Liver (tissue), 3 donors: ENCODE data around the gene SSPN.

Experiments
- CTCF ChIP-seq: fragments of 150-350 bp; IDR thresholded peaks from 2 replicates; pipeline ENCODE4 v1.5.1; 2017; ENCODE audit warnings: improper control_type of control experiment, low read depth, low read length; ENCODE audit not compliant: missing input control
- EGR1 ChIP-seq, 2 donors: IDR thresholded peaks; 2 replicates each; pipeline ENCODE4 v1.6.1; 2016 to 2018; ENCODE audit warnings: antibody characterized with exemption in 2 of 2, low read depth in 2 of 2
- JUND ChIP-seq, 2 donors: IDR thresholded peaks; 2 replicates each; pipeline ENCODE4 v1.6.1; 2016; ENCODE audit warnings: antibody characterized with exemption in 2 of 2
- YY1 ChIP-seq: IDR thresholded peaks from 2 replicates; pipeline ENCODE4 v1.6.1; 2016; ENCODE audit warnings: antibody characterized with exemption, mild to moderate bottlenecking
- TF ChIP-seq, protein P1 (sequence below): IDR thresholded peaks from 2 replicates; pipeline ENCODE4 v1.6.1; 2016; ENCODE audit warnings: antibody characterized with exemption
- TF ChIP-seq, protein P2 (sequence below): IDR thresholded peaks from 2 replicates; pipeline ENCODE4 v1.6.1; 2016; ENCODE audit warnings: antibody characterized with exemption
- donor health status: healthy.
- donor health status: healthy.

- TF ChIP-seq CTCF = no peak
- no peak for TF ChIP-seq JUND (IDR thresholded peaks at IDR 0.05)
- TF ChIP-seq, protein P1, sequence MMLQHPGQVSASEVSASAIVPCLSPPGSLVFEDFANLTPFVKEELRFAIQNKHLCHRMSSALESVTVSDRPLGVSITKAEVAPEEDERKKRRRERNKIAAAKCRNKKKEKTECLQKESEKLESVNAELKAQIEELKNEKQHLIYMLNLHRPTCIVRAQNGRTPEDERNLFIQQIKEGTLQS = no peak
- TF ChIP-seq YY1 = no peak
- TF ChIP-seq, protein P2, sequence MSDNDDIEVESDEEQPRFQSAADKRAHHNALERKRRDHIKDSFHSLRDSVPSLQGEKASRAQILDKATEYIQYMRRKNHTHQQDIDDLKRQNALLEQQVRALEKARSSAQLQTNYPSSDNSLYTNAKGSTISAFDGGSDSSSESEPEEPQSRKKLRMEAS = no peak
- TF ChIP-seq EGR1 (IDR thresholded peaks at IDR 0.05; ENCODE audit: low read depth in 2 of 2) = no peak
These were observed 97.2 kb downstream of the SSPN start for GRCh38 chr12:26292596-26292995.
